ENCODE data around the gene MSANTD4.
"Not testable (repeated sequence)": the region's sequence is repeated elsewhere in the genome, so short reads cannot be mapped to it uniquely, and the experiment has no call there.

MSANTD4 gene

GRCh38 chr11:106014035-106014434 is 8.0 kb downstream of the MSANTD4 start:
- DNase-seq (ENCODE audit: low read depth in 2 of 2): no peak

GRCh38 chr11:106012744-106013143 is 9.3 kb downstream of the MSANTD4 start:
- no peak for DNase-seq (ENCODE audit: low read depth in 2 of 2)

GRCh38 chr11:106011481-106011880 is 10.6 kb downstream of the MSANTD4 start:
- no peak for DNase-seq (ENCODE audit: low read depth in 2 of 2)

GRCh38 chr11:106003094-106003493 is 18.9 kb downstream of the MSANTD4 start:
- DNase-seq (ENCODE audit: low read depth in 2 of 2): not testable (repeated sequence)

- DNase-seq (ENCODE audit: low read depth in 2 of 2): no peak
Measured at GRCh38 chr11:106001304-106002012, 20.6 kb downstream of the MSANTD4 start.

- DNase-seq (ENCODE audit: low read depth in 2 of 2): no peak
Measured at GRCh38 chr11:105991888-105992287, 30.2 kb downstream of the MSANTD4 start.

- no peak for DNase-seq (ENCODE audit: low read depth in 2 of 2)
Measured at GRCh38 chr11:105989124-105989523, 32.9 kb downstream of the MSANTD4 start.

- no peak for DNase-seq (ENCODE audit: low read depth in 2 of 2)
Measured at GRCh38 chr11:105988197-105988596, 33.8 kb downstream of the MSANTD4 start.

GRCh38 chr11:105986554-105986953 is 35.5 kb downstream of the MSANTD4 start:
- DNase-seq (ENCODE audit: low read depth in 2 of 2): no peak

- DNase-seq (ENCODE audit: low read depth in 2 of 2): no peak
Measured at GRCh38 chr11:105979997-105980703, 41.9 kb downstream of the MSANTD4 start.

- DNase-seq (ENCODE audit: low read depth in 2 of 2): no peak
Measured at GRCh38 chr11:105975128-105975527, 46.9 kb downstream of the MSANTD4 start.

GRCh38 chr11:105969756-105970155 is 52.3 kb downstream of the MSANTD4 start:
- DNase-seq (ENCODE audit: low read depth in 2 of 2): no peak

GRCh38 chr11:105968021-105968697 is 53.9 kb downstream of the MSANTD4 start:
- no peak for DNase-seq (ENCODE audit: low read depth in 2 of 2)

GRCh38 chr11:105960252-105961245 is 61.5 kb downstream of the MSANTD4 start:
- no peak for DNase-seq (ENCODE audit: low read depth in 2 of 2)

Data from stimulated activated CD8-positive, alpha-beta memory T cell treated with anti-CD3 and anti-CD28 coated beads, Interleukin-7, amount 100 ng/mL, for 1 hour (primary cell).